Right atrium auricular region (tissue), 2 donors: Measurements from ENCODE around the gene TYW5. TPM values are rescaled to one million over a fixed set of nuclear protein-coding genes. Genes with fewer than 3 reads are reported as not detected.

Experiments used
- DNase-seq: peaks from one replicate; pipeline ENCODE4 v3.0.0-alpha.2; 2019; ENCODE audit warnings: low spot score
- H3K27ac ChIP-seq, 2 donors: fragments of 200-600 bp; sonication (generic); 1 replicate in 1 of 2; 2 replicates in 1 of 2; pipeline ENCODE4 v1.5.1; 2016 to 2019
- H3K27me3 ChIP-seq, 2 donors: fragments of 200-600 bp; sonication (generic); one replicate each; pipeline versions ENCODE4 v1.5.1 to v1.6.0; 2017 to 2019
- H3K36me3 ChIP-seq: fragments of 200-600 bp; sonication (generic); one replicate; pipeline ENCODE4 v1.5.1; 2016
- H3K4me1 ChIP-seq, 2 donors: fragments of 200-600 bp; sonication (generic); one replicate each; pipeline versions ENCODE4 v1.5.1 to v1.6.0; 2017 to 2019
- H3K4me3 ChIP-seq, 2 donors: fragments of 200-600 bp; sonication (generic); 1 replicate in 1 of 2; 2 replicates in 1 of 2; pipeline ENCODE4 v1.5.1; 2017 to 2019; ENCODE audit warnings: mild to moderate bottlenecking in 1 of 2, moderate library complexity in 1 of 2
- H3K9me3 ChIP-seq, 2 donors: fragments of 200-600 bp; sonication (generic); one replicate each; pipeline ENCODE4 v1.5.1; 2019
- CTCF ChIP-seq, 2 donors: fragments of 200-600 bp; sonication (generic); IDR thresholded peaks; one replicate each; pipeline ENCODE4 v1.5.1; 2019; ENCODE audit warnings: antibody characterized with exemption in 2 of 2
- total RNA-seq, 2 donors: library from RNA; depleted of rRNA; stranded (reverse); fragments of >200 nt; gene quantifications; one replicate each; pipeline ENCODE4 v1.1.0, GENCODE V29; 2016

Gene TYW5
- total RNA-seq, 2 donors from 2014 or later: 1.9 to 3.3 TPM

GRCh38 chr2:199982126-199982843, 27.0 kb upstream of the TYW5 start:
- no peaks in the 10 kb centered on the region for H3K36me3 ChIP-seq
- H3K9me3 ChIP-seq: no peaks in the 10 kb centered on the region
- TF ChIP-seq CTCF (IDR thresholded peaks at IDR 0.05): no peak
- no peak overlapping the region for H3K4me3 ChIP-seq
- H3K27me3 ChIP-seq: no peaks in the 10 kb centered on the region
- no peak overlapping the region for H3K27ac ChIP-seq
- no peak for DNase-seq
- peaks cover 0 to 6% of the 10 kb centered on the region in 2 donors for H3K4me1 ChIP-seq

GRCh38 chr2:199979832-199980628, 24.7 kb upstream of the TYW5 start:
- Histone ChIP-seq H3K4me1 (peaks cover 0 to 5% of the 10 kb centered on the region in 2 donors), H3K36me3 (no peaks in the 10 kb centered on the region), H3K9me3 (no peaks in the 10 kb centered on the region), H3K4me3 (peak overlapping the region in 1 of 2 donors; percentile 17), H3K27ac (no peak overlapping the region), H3K27me3 (no peaks in the 10 kb centered on the region)
- peak; percentile 84 to 96 for TF ChIP-seq CTCF (IDR thresholded peaks at IDR 0.05)
- peak; percentile 94 for DNase-seq

GRCh38 chr2:199979398-199979797, 24.1 kb upstream of the TYW5 start:
- Histone ChIP-seq H3K27ac (no peak overlapping the region), H3K4me3 (no peak overlapping the region), H3K27me3 (no peaks in the 10 kb centered on the region), H3K4me1 (peaks cover 0 to 5% of the 10 kb centered on the region in 2 donors), H3K36me3 (no peaks in the 10 kb centered on the region), H3K9me3 (no peaks in the 10 kb centered on the region)
- TF ChIP-seq CTCF (IDR thresholded peaks at IDR 0.05): no peak
- no peak for DNase-seq

GRCh38 chr2:199977984-199978415, 22.7 kb upstream of the TYW5 start:
- no peak for TF ChIP-seq CTCF (IDR thresholded peaks at IDR 0.05)
- no peak for DNase-seq
- no peaks in the 10 kb centered on the region for H3K36me3 ChIP-seq
- peaks cover 0 to 5% of the 10 kb centered on the region in 2 donors for H3K4me1 ChIP-seq
- no peaks in the 10 kb centered on the region for H3K27me3 ChIP-seq
- H3K27ac ChIP-seq: no peak overlapping the region
- H3K4me3 ChIP-seq: no peak overlapping the region
- H3K9me3 ChIP-seq: no peaks in the 10 kb centered on the region

GRCh38 chr2:199975273-199975895, 20.1 kb upstream of the TYW5 start:
- peaks cover 0 to 5% of the 10 kb centered on the region in 2 donors for H3K4me1 ChIP-seq
- DNase-seq: no peak
- H3K9me3 ChIP-seq: no peaks in the 10 kb centered on the region
- no peak overlapping the region for H3K27ac ChIP-seq
- no peak overlapping the region for H3K4me3 ChIP-seq
- no peaks in the 10 kb centered on the region for H3K36me3 ChIP-seq
- no peak for TF ChIP-seq CTCF (IDR thresholded peaks at IDR 0.05)
- H3K27me3 ChIP-seq: no peaks in the 10 kb centered on the region
